22Rv1 (cell line): ENCODE data around the gene KCNH1.

Source experiments
- ZFX ChIP-seq: fragments of 450-650 bp; IDR thresholded peaks from 2 replicates; pipeline ENCODE4 v1.6.1; 2017; ENCODE audit warnings: antibody characterized with exemption, borderline replicate concordance
- TF ChIP-seq, protein P1 (sequence below): fragments of 450-650 bp; IDR thresholded peaks from 2 replicates; pipeline ENCODE4 v1.5.1; 2017; ENCODE audit warnings: mild to moderate bottlenecking

DNA sequence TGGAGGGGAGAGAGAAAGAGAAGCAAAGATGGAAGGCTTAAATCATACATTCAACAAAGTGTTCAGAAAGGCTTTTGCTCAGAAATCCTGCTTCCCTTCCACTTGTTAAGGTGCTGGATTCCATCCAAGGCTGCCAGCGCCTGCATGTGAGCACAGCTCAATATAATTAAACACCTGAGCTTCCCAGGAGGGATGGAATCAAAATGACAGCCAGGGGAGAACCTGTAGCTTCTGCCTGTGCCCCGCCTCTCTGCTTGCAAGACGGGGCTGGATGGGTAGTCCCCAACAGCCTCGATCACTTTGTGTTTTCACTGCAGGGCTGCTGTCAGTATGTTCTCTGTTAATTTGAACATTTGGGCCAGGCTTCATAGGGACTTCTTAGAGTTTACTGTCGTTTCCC, 225.7 kb downstream of the KCNH1 start:
- TF ChIP-seq, protein P1, sequence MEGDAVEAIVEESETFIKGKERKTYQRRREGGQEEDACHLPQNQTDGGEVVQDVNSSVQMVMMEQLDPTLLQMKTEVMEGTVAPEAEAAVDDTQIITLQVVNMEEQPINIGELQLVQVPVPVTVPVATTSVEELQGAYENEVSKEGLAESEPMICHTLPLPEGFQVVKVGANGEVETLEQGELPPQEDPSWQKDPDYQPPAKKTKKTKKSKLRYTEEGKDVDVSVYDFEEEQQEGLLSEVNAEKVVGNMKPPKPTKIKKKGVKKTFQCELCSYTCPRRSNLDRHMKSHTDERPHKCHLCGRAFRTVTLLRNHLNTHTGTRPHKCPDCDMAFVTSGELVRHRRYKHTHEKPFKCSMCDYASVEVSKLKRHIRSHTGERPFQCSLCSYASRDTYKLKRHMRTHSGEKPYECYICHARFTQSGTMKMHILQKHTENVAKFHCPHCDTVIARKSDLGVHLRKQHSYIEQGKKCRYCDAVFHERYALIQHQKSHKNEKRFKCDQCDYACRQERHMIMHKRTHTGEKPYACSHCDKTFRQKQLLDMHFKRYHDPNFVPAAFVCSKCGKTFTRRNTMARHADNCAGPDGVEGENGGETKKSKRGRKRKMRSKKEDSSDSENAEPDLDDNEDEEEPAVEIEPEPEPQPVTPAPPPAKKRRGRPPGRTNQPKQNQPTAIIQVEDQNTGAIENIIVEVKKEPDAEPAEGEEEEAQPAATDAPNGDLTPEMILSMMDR = no peak
- TF ChIP-seq ZFX = no peak
